GM19240 (cell line): ENCODE measurements around the gene WFDC9.
"Not testable (repeated sequence)": the region's sequence is repeated elsewhere in the genome, so short reads cannot be mapped to it uniquely, and the experiment has no call there.

Experiments used
- DNase-seq: peaks from one replicate; pipeline ENCODE4 v3.0.0; 2011; ENCODE audit warnings: low spot score; ENCODE audit not compliant: insufficient read length

WFDC9 gene

GRCh38 chr20:45631184-45631583 lies at the start of gene WFDC9:
TSS of gene WFDC9 (minus strand) at chr20:45631284. CDS start at chr20:45610181, 21,103 bp downstream.
- DNase-seq = no peak

- no peak for DNase-seq
Measured at GRCh38 chr20:45679650-45680049, 48.6 kb upstream of the WFDC9 start.

- DNase-seq = no peak
Measured at GRCh38 chr20:45672765-45673164, 41.7 kb upstream of the WFDC9 start.

GRCh38 chr20:45670139-45670538 lies 39.1 kb upstream of the WFDC9 start, which contains the start of gene WFDC11:
TSS of gene WFDC11 (minus strand) at chr20:45670239. CDS start at chr20:45650600, 19,639 bp downstream.
- DNase-seq = no peak

GRCh38 chr20:45657038-45657437 lies 26.0 kb upstream of the WFDC9 start:
- DNase-seq = not testable (repeated sequence)

- not testable (repeated sequence) for DNase-seq
Measured at GRCh38 chr20:45651726-45652125, 20.6 kb upstream of the WFDC9 start.

- DNase-seq = no peak
Measured at GRCh38 chr20:45649312-45649863, 18.3 kb upstream of the WFDC9 start.

- no peak for DNase-seq
Measured at GRCh38 chr20:45647441-45648050, 16.5 kb upstream of the WFDC9 start.

GRCh38 chr20:45646875-45647274 lies 15.8 kb upstream of the WFDC9 start:
- DNase-seq = no peak

- DNase-seq = not testable (repeated sequence)
Measured at GRCh38 chr20:45645869-45646268, 14.8 kb upstream of the WFDC9 start.

GRCh38 chr20:45641076-45641475 lies 10.0 kb upstream of the WFDC9 start:
- not testable (repeated sequence) for DNase-seq

- no peak for DNase-seq
Measured at GRCh38 chr20:45639687-45640086, 8.6 kb upstream of the WFDC9 start.

- DNase-seq = no peak
Measured at GRCh38 chr20:45636513-45636912, 5.4 kb upstream of the WFDC9 start.

- no peak for DNase-seq
Measured at GRCh38 chr20:45630371-45630770, 713 bp downstream of the WFDC9 start.

GRCh38 chr20:45629496-45630100 lies 1.5 kb downstream of the WFDC9 start, which contains the start of gene WFDC10A:
TSS of gene WFDC10A (plus strand) at chr20:45629739. CDS start at chr20:45629814, 75 bp downstream.
- peak; percentile 34 for DNase-seq

- DNase-seq = no peak
Measured at GRCh38 chr20:45626540-45626939, 4.5 kb downstream of the WFDC9 start.

GRCh38 chr20:45621593-45621992 lies 9.5 kb downstream of the WFDC9 start:
- DNase-seq = no peak

GRCh38 chr20:45617591-45617990 lies 13.5 kb downstream of the WFDC9 start:
- DNase-seq = no peak

- DNase-seq = no peak
Measured at GRCh38 chr20:45612314-45612713, 18.8 kb downstream of the WFDC9 start.

- no peak for DNase-seq
Measured at GRCh38 chr20:45611054-45611453, 20.0 kb downstream of the WFDC9 start.

- DNase-seq = no peak
Measured at GRCh38 chr20:45607810-45608209, 23.3 kb downstream of the WFDC9 start.

- no peak for DNase-seq
Measured at GRCh38 chr20:45595235-45595634, 35.8 kb downstream of the WFDC9 start.

- no peak for DNase-seq
Measured at GRCh38 chr20:45593498-45593897, 37.6 kb downstream of the WFDC9 start.
